ENCODE results near the gene ZNFX1. TPM values are rescaled to one million over a fixed set of nuclear protein-coding genes. Genes with fewer than 3 reads are reported as not detected.
A peak's percentile ranks its signal among the peaks of the same experiment; 100 is the strongest.

Gene ZNFX1
- total RNA-seq, 1 donor, result 56.6 TPM

GRCh38 chr20:49273696-49274277 lies 4.1 kb downstream of the ZNFX1 start:
- TF ChIP-seq, protein P1, sequence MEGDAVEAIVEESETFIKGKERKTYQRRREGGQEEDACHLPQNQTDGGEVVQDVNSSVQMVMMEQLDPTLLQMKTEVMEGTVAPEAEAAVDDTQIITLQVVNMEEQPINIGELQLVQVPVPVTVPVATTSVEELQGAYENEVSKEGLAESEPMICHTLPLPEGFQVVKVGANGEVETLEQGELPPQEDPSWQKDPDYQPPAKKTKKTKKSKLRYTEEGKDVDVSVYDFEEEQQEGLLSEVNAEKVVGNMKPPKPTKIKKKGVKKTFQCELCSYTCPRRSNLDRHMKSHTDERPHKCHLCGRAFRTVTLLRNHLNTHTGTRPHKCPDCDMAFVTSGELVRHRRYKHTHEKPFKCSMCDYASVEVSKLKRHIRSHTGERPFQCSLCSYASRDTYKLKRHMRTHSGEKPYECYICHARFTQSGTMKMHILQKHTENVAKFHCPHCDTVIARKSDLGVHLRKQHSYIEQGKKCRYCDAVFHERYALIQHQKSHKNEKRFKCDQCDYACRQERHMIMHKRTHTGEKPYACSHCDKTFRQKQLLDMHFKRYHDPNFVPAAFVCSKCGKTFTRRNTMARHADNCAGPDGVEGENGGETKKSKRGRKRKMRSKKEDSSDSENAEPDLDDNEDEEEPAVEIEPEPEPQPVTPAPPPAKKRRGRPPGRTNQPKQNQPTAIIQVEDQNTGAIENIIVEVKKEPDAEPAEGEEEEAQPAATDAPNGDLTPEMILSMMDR (IDR thresholded peaks at IDR 0.05; ENCODE audit: insufficient read depth, low read depth, low read length), result no peak
- no peak for DNase-seq (ENCODE audit: low read depth)
- H3K4me3 ChIP-seq (ENCODE audit: low read depth, low read length), result no peak overlapping the region

DNA sequence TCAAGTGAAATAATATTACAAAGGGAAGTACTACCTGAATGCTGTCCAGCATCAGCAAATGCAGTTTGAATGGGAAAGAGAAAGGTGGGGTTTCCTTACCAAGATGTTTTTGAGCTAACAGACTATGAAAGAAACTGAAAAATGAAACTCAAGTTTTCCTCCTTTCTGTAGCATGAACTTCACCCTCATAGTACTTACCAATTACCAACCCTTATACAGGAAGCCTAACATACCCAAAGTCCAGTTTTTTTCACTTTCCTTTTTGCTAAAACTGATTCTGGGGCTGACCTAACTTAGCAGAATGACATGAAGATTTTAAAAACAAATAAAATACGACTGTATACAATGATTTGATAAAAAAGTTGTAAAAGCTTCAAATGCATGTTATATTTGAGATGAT lies 5.2 kb downstream of the ZNFX1 start:
- TF ChIP-seq, protein P1 (IDR thresholded peaks at IDR 0.05; ENCODE audit: insufficient read depth, low read depth, low read length), result no peak

GRCh38 chr20:49270736-49271135 lies 7.1 kb downstream of the ZNFX1 start:
- DNase-seq (ENCODE audit: low read depth), result no peak
- no peak overlapping the region for H3K4me3 ChIP-seq (ENCODE audit: low read depth, low read length)
- TF ChIP-seq, protein P1 (IDR thresholded peaks at IDR 0.05; ENCODE audit: insufficient read depth, low read depth, low read length), result no peak

More for the DNA sequence above, 5.2 kb downstream of the ZNFX1 start:
- no peak for DNase-seq (ENCODE audit: low read depth)
- H3K4me3 ChIP-seq (ENCODE audit: low read depth, low read length), result no peak overlapping the region

DNA sequence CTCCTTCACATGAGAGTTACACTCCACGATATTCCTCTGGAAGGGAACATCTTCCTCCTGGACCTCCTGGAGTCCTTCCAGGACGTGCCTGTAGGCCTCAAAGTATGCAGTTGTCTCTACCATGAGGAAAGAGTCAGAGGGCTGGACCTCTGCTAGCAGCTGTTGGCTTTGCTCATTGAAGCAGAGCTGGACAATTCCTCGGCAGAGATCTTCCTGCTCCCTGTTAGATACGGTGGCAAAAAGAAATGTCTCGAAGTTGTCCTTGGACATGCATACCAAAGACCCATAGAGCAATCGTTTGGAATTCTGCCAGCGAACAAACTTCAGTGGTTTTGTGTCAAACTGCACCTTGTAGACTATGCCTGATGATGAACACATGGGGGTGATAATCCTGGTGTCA lies 7.7 kb downstream of the ZNFX1 start:
- peak; percentile 75 for DNase-seq (ENCODE audit: low read depth)
- TF ChIP-seq, protein P1 (IDR thresholded peaks at IDR 0.05; ENCODE audit: insufficient read depth, low read depth, low read length), result no peak
- H3K4me3 ChIP-seq (ENCODE audit: low read depth, low read length), result peak overlapping the region; percentile 22

- TF ChIP-seq, protein P1 (IDR thresholded peaks at IDR 0.05; ENCODE audit: insufficient read depth, low read depth, low read length), result no peak
- peak; percentile 84 for DNase-seq (ENCODE audit: low read depth)
- H3K4me3 ChIP-seq (ENCODE audit: low read depth, low read length), result no peak overlapping the region
Observed at GRCh38 chr20:49268600-49269365, 9.1 kb downstream of the ZNFX1 start.

DNA sequence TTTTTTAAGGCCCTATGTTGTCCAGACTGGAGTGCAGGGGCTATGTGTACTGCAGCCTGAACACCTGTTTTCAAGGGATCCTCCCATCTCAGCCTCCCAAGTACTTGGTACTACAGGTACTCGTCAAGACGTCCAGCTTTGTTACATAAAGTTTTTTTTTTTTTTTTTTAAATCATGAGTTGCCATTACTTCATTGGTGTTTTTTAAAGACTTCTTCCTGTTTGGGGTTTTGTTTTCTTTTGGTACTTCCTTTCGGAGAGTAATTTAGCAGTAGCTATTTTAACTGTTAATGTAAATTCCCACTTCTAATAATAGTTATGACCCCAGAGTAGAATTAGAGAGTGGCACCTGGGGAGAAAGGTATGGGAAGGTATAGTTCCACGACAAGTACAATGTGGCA lies 10.5 kb downstream of the ZNFX1 start:
- TF ChIP-seq, protein P1 (IDR thresholded peaks at IDR 0.05; ENCODE audit: insufficient read depth, low read depth, low read length), result no peak
- no peak for DNase-seq (ENCODE audit: low read depth)
- H3K4me3 ChIP-seq (ENCODE audit: low read depth, low read length), result no peak overlapping the region

Data from fibroblast of villous mesenchyme (primary cell).